T-cell (primary cell): Measurements from ENCODE around the gene TRNP1. TPM values are rescaled to one million over a fixed set of nuclear protein-coding genes. Genes with fewer than 3 reads are reported as not detected.

Source experiments
- ATAC-seq, 4 experiments: fragments of 200-7000 bp in 3 of 4; fragments of 150-1000 bp in 1 of 4; cut with Tn5 transposase; replicated peaks in 1 of 4; 1 replicate in 3 of 4; 2 replicates in 1 of 4; pipeline ENCODE4 v1.10.0; 2021; ENCODE audit warnings: moderate library complexity in 3 of 4, mild to moderate bottlenecking in 2 of 4, moderate number of reproducible peaks in 1 of 4
- CTCF ChIA-PET, 2 donors: fragments of 300-600 bp; sonication (Branson Sonifier 250); formaldehyde crosslinking; loops; one replicate each; lab custom pipeline; 2022; ENCODE audit warnings: antibody characterized with exemption in 2 of 2; lab: Charles Lee
- POLR2A ChIA-PET, 2 donors: fragments of 300-600 bp; sonication (Branson Sonifier 250); formaldehyde crosslinking; loops; one replicate each; lab custom pipeline; 2022; ENCODE audit warnings: antibody characterized with exemption in 2 of 2; lab: Charles Lee
- DNase-seq, 35 experiments: peaks; one replicate each; pipeline versions ENCODE4 v3.0.0 to v3.0.0-alpha.2; 2013 to 2023
- H3K27ac ChIP-seq: one replicate; pipeline ENCODE4 v1.5.1; 2013; ENCODE audit warnings: low read length
- H3K27me3 ChIP-seq, 2 experiments: replicated peaks in 1 of 2; 1 replicate in 1 of 2; 2 replicates in 1 of 2; pipeline versions ENCODE4 v1.6.1 to v1.7.0; 2013; ENCODE audit warnings: low read length in 1 of 2, mixed read lengths in 1 of 2; ENCODE audit not compliant: control insufficient read depth in 2 of 2, insufficient read depth in 2 of 2; ENCODE audit errors: extremely low read depth in 1 of 2
- H3K36me3 ChIP-seq, 2 donors: 1 replicate in 1 of 2; 2 replicates in 1 of 2; pipeline versions ENCODE4 v1.6.1 to v1.7.0; 2013; ENCODE audit warnings: low read length in 1 of 2; ENCODE audit not compliant: control insufficient read depth in 2 of 2, insufficient read depth in 1 of 2; ENCODE audit errors: extremely low read depth in 1 of 2
- H3K4me1 ChIP-seq, 2 experiments: 1 replicate in 1 of 2; 2 replicates in 1 of 2; pipeline versions ENCODE4 v1.6.1 to v1.7.0; 2013; ENCODE audit warnings: low read length in 2 of 2, mixed read lengths in 1 of 2; ENCODE audit not compliant: insufficient read depth in 2 of 2, control insufficient read depth in 1 of 2; ENCODE audit errors: extremely low read depth in 1 of 2
- H3K4me3 ChIP-seq, 2 donors: 1 replicate in 1 of 2; 2 replicates in 1 of 2; pipeline versions ENCODE4 v1.5.1 to v1.7.0; 2013; ENCODE audit warnings: mild to moderate bottlenecking in 2 of 2, low read length in 1 of 2, moderate library complexity in 1 of 2; ENCODE audit not compliant: control insufficient read depth in 1 of 2; ENCODE audit errors: extremely low read depth in 1 of 2
- H3K9me3 ChIP-seq: 2 replicates; pipeline ENCODE4 v1.7.0; 2013
- H3K27ac Mint-ChIP-seq, 2 donors: one replicate each; pipeline ENCODE4 v1.8.0; 2020 to 2021; ENCODE audit warnings: mild to moderate bottlenecking in 2 of 2, mixed read lengths in 2 of 2
- H3K27me3 Mint-ChIP-seq, 2 donors: one replicate each; pipeline ENCODE4 v1.8.0; 2021 to 2022; ENCODE audit warnings: mixed read lengths in 2 of 2
- H3K36me3 Mint-ChIP-seq: one replicate; pipeline ENCODE4 v1.8.0; 2021; ENCODE audit warnings: mixed read lengths
- H3K4me1 Mint-ChIP-seq, 3 donors: one replicate each; pipeline ENCODE4 v1.8.0; 2020 to 2022; ENCODE audit warnings: mixed read lengths in 3 of 3, mild to moderate bottlenecking in 1 of 3
- H3K4me3 Mint-ChIP-seq, 3 donors: one replicate each; pipeline ENCODE4 v1.8.0; 2020 to 2022; ENCODE audit warnings: mild to moderate bottlenecking in 3 of 3, mixed read lengths in 3 of 3, moderate library complexity in 3 of 3
- H3K9me3 Mint-ChIP-seq, 3 donors: one replicate each; pipeline ENCODE4 v1.8.0; 2020 to 2022; ENCODE audit warnings: mixed read lengths in 3 of 3
- WGBS: methylation state at CpG from one replicate; pipeline ENCODE4 v1.1.5; 2013; ENCODE audit warnings: missing lambda C conversion rate; ENCODE audit not compliant: insufficient coverage; 5-methylcytosine and 5-hydroxymethylcytosine counted together
- total RNA-seq, 35 experiments: library from RNA in 6 of 35; stranded (reverse) in 6 of 35; fragments of 120-200 nt in 1 of 35; gene quantifications; one replicate each; pipeline versions ENCODE4 v1.2.1 to v1.2.4 and lab custom pipeline; 2013 to 2026

TRNP1 gene
- total RNA-seq, 5 donors from 2014 or later (not counting 1 experiment from before 2014, with no cell fraction given): 0.26 to 0.53 (median 0.38) TPM; not detected in 2

- CTCF ChIA-PET: no interaction called here
- 80% methylated on average over 1 of the region's 3 CpGs for WGBS
- peaks cover 2 to 17% of the 10 kb centered on the region in 2 donors for H3K27me3 Mint-ChIP-seq
- Histone ChIP-seq H3K4me1 (peaks cover 0 to 18% of the 10 kb centered on the region in 2 experiments), H3K27me3 (peaks cover 4 to 35% of the 10 kb centered on the region in 2 experiments), H3K27ac (no peak overlapping the region), H3K36me3 (no peaks in the 10 kb centered on the region), H3K9me3 (no peaks in the 10 kb centered on the region), H3K4me3 (no peak overlapping the region)
- ATAC-seq (no peak), DNase-seq (no peak)
- no peak overlapping the region for H3K4me3 Mint-ChIP-seq
- H3K9me3 Mint-ChIP-seq: no peaks in the 10 kb centered on the region
- POLR2A ChIA-PET: no interaction called here
- no peak overlapping the region for H3K27ac Mint-ChIP-seq
- H3K4me1 Mint-ChIP-seq: peaks cover 8 to 14% (median 14%) of the 10 kb centered on the region in 3 donors
- H3K36me3 Mint-ChIP-seq: peaks cover 18% of the 10 kb centered on the region
These were observed 36.2 kb upstream of the TRNP1 start for GRCh38 chr1:26957306-26957705.

- Histone ChIP-seq H3K4me1 (peaks cover 0 to 18% of the 10 kb centered on the region in 2 experiments), H3K27me3 (peaks cover 4 to 42% of the 10 kb centered on the region in 2 experiments), H3K36me3 (no peaks in the 10 kb centered on the region), H3K4me3 (peak overlapping the region; percentile 61 to 72), H3K9me3 (no peaks in the 10 kb centered on the region), H3K27ac (no peak overlapping the region)
- CTCF ChIA-PET: no interaction called here
- Mint-ChIP-seq H3K36me3 (peaks cover 10% of the 10 kb centered on the region), H3K9me3 (no peaks in the 10 kb centered on the region), H3K27ac (no peak overlapping the region), H3K4me3 (peak overlapping the region; percentile 56 to 91 (median 72)), H3K27me3 (peaks cover 11 to 18% of the 10 kb centered on the region in 2 donors), H3K4me1 (peaks cover 8 to 14% (median 14%) of the 10 kb centered on the region in 3 donors)
- POLR2A ChIA-PET: no interaction called here
- no peak for DNase-seq
- no peak for ATAC-seq
- WGBS: no CpG with 5 or more reads among the region's 13 CpGs
These were observed 34.2 kb upstream of the TRNP1 start for GRCh38 chr1:26959270-26959669.

GRCh38 chr1:26959722-26960624 is 33.5 kb upstream of the TRNP1 start, which contains the start of gene KDF1:
TSS of gene KDF1 (minus strand) at chr1:26960468. CDS start at chr1:26952380, 8,088 bp downstream.
- Histone ChIP-seq H3K27ac (no peak within 1 kb of the TSS), H3K4me3 (peak within 1 kb of the TSS; percentile 61 to 72), H3K27me3 (peaks cover 4 to 47% of the 10 kb centered on the region in 2 experiments), H3K9me3 (no peaks in the 10 kb centered on the region), H3K4me1 (peaks cover 0 to 18% of the 10 kb centered on the region in 2 experiments), H3K36me3 (no peaks in the 10 kb centered on the region)
- Mint-ChIP-seq H3K27me3 (peaks cover 18 to 22% of the 10 kb centered on the region in 2 donors), H3K4me1 (peaks cover 8 to 14% (median 14%) of the 10 kb centered on the region in 3 donors), H3K36me3 (peaks cover 10% of the 10 kb centered on the region), H3K9me3 (no peaks in the 10 kb centered on the region), H3K4me3 (peak within 1 kb of the TSS; percentile 72 to 91 (median 78)), H3K27ac (peak within 1 kb of the TSS; percentile 16 to 61)
- peak; percentile 92 to 96 (median 95) for ATAC-seq
- CTCF ChIA-PET: interaction anchor here in 1 of 2 donors (0.7 kb wide), 1 partner anchor 38 kb away, joined by 4 read pairs; no protein-coding TSS in a partner anchor
- 2% methylated on average over 84 of the region's 86 CpGs for WGBS
- DNase-seq: peak; percentile 32 to 73 (median 55)
- POLR2A ChIA-PET: no interaction called here

DNA sequence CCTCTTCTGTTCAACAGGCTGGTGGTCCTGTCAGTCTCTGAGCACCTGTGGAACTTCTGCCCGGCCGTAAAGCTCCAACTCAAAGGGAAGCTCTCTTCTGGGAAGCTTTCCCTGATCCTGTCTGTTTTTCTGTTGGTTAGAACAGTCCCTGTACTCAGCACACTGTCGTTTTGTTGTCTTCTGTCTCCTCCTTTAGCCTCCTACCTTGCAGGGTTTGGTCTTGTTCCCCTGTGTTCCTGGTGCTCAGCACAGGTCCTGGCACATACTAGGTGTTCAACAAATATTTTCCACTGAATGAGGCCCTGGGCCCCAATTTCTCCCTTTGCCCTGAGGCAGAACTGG is 32.9 kb upstream of the TRNP1 start:
- Histone ChIP-seq H3K9me3 (no peaks in the 10 kb centered on the region), H3K4me3 (peak overlapping the region; percentile 61 to 72), H3K36me3 (no peaks in the 10 kb centered on the region), H3K27me3 (peaks cover 4 to 49% of the 10 kb centered on the region in 2 experiments), H3K4me1 (peaks cover 0 to 18% of the 10 kb centered on the region in 2 experiments), H3K27ac (no peak overlapping the region)
- H3K36me3 Mint-ChIP-seq: peaks cover 10% of the 10 kb centered on the region
- H3K4me3 Mint-ChIP-seq: peak overlapping the region; percentile 72 to 91 (median 78)
- ChIA-PET CTCF (interaction anchor here in 1 of 2 donors (0.7 kb wide), 1 partner anchor 38 kb away, joined by 4 read pairs; no protein-coding TSS in a partner anchor), POLR2A (no interaction called here)
- H3K9me3 Mint-ChIP-seq: no peaks in the 10 kb centered on the region
- ATAC-seq: no peak
- peak overlapping the region; percentile 16 to 61 for H3K27ac Mint-ChIP-seq
- 25% methylated on average over 3 of the region's 3 CpGs for WGBS
- H3K27me3 Mint-ChIP-seq: peaks cover 19 to 23% of the 10 kb centered on the region in 2 donors
- peaks cover 8 to 14% (median 14%) of the 10 kb centered on the region in 3 donors for H3K4me1 Mint-ChIP-seq
- no peak for DNase-seq

- H3K27ac ChIP-seq: no peak overlapping the region
- CTCF ChIA-PET: interaction anchor here in 1 of 2 donors (0.6 kb wide), 1 partner anchor 1667 kb away, joined by 5 read pairs; no protein-coding TSS in a partner anchor
- peaks cover 0 to 18% of the 10 kb centered on the region in 2 experiments for H3K4me1 ChIP-seq
- no peaks in the 10 kb centered on the region for H3K36me3 ChIP-seq
- peaks cover 3% of the 10 kb centered on the region for H3K36me3 Mint-ChIP-seq
- no peaks in the 10 kb centered on the region for H3K9me3 Mint-ChIP-seq
- H3K27ac Mint-ChIP-seq: no peak overlapping the region
- WGBS: 93% methylated on average over 2 of the region's 3 CpGs
- POLR2A ChIA-PET: interaction anchor here in 1 of 2 donors (0.6 kb wide), 1 partner anchor 838 kb away, joined by 3 read pairs; no protein-coding TSS in a partner anchor
- peak overlapping the region in 1 of 3 donors; percentile 17 for H3K4me3 Mint-ChIP-seq
- peaks cover 8 to 14% (median 14%) of the 10 kb centered on the region in 3 donors for H3K4me1 Mint-ChIP-seq
- peaks cover 4 to 61% of the 10 kb centered on the region in 2 experiments for H3K27me3 ChIP-seq
- H3K4me3 ChIP-seq: no peak overlapping the region
- no peaks in the 10 kb centered on the region for H3K9me3 ChIP-seq
- DNase-seq (no peak), ATAC-seq (no peak)
- H3K27me3 Mint-ChIP-seq: peaks cover 29 to 34% of the 10 kb centered on the region in 2 donors
These were observed 31.7 kb upstream of the TRNP1 start for GRCh38 chr1:26961826-26962225.

DNA sequence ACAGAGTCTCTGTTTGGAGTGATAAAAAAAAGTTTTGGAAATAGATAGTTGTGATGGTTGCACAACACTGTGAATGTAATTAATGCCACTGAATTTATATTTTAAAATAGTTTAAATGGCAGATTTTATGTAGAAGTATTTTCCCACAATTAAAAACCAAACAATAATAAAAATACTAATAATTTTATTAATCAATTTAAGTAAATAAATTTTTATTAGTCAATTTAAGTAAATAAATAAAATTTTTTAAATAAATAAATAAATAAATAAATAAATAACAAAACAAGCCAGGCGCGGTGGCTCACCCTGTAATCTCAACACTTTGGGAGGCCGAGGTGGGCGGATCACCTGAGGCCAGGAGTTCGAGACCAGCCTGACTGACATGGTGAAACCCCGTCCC is 28.3 kb upstream of the TRNP1 start:
- no peak for DNase-seq
- peaks cover 0 to 68% of the 10 kb centered on the region in 2 experiments for H3K27me3 ChIP-seq
- H3K4me3 ChIP-seq: no peak overlapping the region
- H3K4me1 Mint-ChIP-seq: peaks cover 5 to 6% (median 6%) of the 10 kb centered on the region in 3 donors
- H3K4me3 Mint-ChIP-seq: no peak overlapping the region
- H3K9me3 ChIP-seq: no peaks in the 10 kb centered on the region
- POLR2A ChIA-PET: no interaction called here
- H3K27me3 Mint-ChIP-seq: peaks cover 34 to 37% of the 10 kb centered on the region in 2 donors
- no peaks in the 10 kb centered on the region for H3K36me3 ChIP-seq
- ATAC-seq: no peak
- H3K9me3 Mint-ChIP-seq: no peaks in the 10 kb centered on the region
- H3K36me3 Mint-ChIP-seq: no peaks in the 10 kb centered on the region
- WGBS: 88% methylated on average over 4 of the region's 6 CpGs
- H3K27ac Mint-ChIP-seq: no peak overlapping the region
- CTCF ChIA-PET: no interaction called here
- no peak overlapping the region for H3K27ac ChIP-seq
- H3K4me1 ChIP-seq: peaks cover 0 to 7% of the 10 kb centered on the region in 2 experiments
